ENCODE measurements around the gene FBXO46.

FBXO46 gene, protein sequence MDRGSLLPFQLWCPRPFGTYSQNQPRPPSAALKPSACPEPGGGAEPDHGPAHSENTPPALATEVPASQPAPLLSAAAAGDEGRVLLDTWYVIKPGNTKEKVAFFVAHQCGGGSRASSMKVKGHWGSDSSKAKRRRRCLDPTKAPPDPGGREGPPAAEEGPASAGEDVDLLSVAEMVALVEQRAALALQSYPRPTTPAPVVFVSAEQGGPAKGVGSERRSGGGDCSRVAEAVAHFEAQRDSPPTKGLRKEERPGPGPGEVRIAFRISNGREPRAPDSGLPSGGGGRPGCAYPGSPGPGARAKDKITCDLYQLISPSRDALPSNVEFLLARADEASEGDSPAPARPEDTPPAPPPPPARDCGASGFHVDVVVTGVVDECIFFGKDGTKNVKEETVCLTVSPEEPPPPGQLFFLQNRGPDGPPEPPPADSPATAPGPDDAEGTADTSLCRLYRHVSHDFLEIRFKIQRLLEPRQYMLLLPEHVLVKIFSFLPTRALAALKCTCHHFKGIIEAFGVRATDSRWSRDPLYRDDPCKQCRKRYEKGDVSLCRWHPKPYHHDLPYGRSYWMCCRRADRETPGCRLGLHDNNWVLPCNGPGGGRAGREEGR

DNA sequence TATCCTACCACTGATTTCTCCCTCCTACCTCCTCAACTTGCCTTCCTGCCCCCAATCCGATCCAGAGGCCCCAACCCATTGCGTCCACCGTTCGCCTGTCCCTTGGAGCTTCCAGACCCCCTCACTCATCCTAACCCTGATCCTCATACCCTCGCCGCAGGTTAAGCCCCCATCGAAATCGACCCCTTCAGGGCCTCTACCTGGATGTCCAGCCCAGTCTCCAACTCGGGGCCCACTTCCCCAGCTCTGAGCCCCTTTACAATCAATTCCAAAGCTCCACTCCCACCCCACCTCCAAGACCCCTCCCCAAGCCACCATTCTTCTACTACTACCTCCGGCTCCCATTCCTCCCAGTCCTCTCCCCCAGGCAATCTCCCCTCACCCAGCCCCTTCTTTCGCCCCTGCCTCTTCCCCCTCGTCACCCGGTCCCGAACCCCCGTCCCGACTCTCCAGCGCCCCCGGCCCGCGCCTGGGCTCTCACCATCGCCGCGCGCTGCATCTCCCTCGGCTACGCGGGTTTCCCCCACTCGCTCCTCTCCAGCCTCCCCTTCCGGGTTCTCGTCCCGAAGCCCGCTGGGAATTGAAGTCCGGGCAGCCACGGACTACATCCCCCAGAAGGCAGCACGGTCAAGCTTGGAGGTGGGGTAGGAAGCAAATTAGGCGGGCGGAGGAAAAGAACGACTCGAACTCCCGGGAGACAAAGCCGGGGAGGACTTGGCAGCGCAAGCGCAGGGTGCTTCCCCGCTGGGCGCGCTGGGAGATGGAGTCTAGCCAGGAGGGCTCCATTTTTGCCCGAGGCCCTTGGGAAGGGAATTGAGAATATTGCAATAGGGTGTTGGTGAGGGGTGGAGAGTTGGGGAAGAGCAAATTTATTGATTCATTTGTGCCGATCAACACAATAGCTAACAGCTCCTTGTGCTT is at the start of gene FBXO46:
TSS of gene FBXO46 (minus strand) at position 529 of the 921 bp plus-strand sequence. CDS start 17,401 bp downstream, outside the sequence.
- no peaks in the 10 kb centered on the region; the same call in 1 of the 2 replicates for H3K4me1 ChIP-seq (ENCODE audit: control insufficient read depth, insufficient read depth, low read length)
- no peaks in the 10 kb centered on the region for H3K36me3 ChIP-seq (ENCODE audit: control insufficient read depth, insufficient read depth, low read length)
- no peaks in the 10 kb centered on the region for H3K27me3 ChIP-seq (ENCODE audit: control insufficient read depth, insufficient read depth, low read length)
- peak within 1 kb of the TSS; percentile 68; the same call in 1 of the 2 replicates for H3K4me3 ChIP-seq (ENCODE audit: low read length)
- no peaks in the 10 kb centered on the region for H3K9me3 ChIP-seq (ENCODE audit: control insufficient read depth, insufficient read depth, low read length)
- peak; percentile 98 for DNase-seq (ENCODE audit: low read depth, low spot score)
- no CpG with 5 or more reads among the region's 48 CpGs for WGBS (ENCODE audit: insufficient coverage, insufficient read length)
- H3K27ac ChIP-seq (ENCODE audit: low read length), result no peak within 1 kb of the TSS

DNA sequence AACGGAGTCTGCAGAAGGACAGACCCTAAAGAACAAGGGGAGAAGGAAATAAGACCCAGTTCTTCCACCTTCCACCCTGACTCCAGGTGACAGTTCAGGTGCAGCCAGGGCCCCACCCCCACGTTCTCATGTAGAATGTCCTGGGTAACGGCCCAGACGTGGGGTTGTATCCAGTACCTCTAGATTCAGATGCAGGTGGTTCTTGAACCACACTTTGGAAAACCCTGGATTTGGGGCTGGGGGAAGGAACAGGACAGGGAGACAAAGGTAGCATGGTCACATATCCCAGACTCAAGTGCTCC is 49.4 kb upstream of the FBXO46 start:
- Histone ChIP-seq H3K27me3 (ENCODE audit: control insufficient read depth, insufficient read depth, low read length) (no peaks in the 10 kb centered on the region), H3K36me3 (ENCODE audit: control insufficient read depth, insufficient read depth, low read length) (peaks cover 5% of the 10 kb centered on the region; the same call in 1 of the 2 replicates), H3K9me3 (ENCODE audit: control insufficient read depth, insufficient read depth, low read length) (no peaks in the 10 kb centered on the region), H3K4me1 (ENCODE audit: control insufficient read depth, insufficient read depth, low read length) (peaks cover 8% of the 10 kb centered on the region; the same call in 1 of the 2 replicates), H3K4me3 (ENCODE audit: low read length) (no peak overlapping the region), H3K27ac (ENCODE audit: low read length) (no peak overlapping the region)
- no CpG with 5 or more reads among the region's 4 CpGs for WGBS (ENCODE audit: insufficient coverage, insufficient read length)
- no peak for DNase-seq (ENCODE audit: low read depth, low spot score)

DNA sequence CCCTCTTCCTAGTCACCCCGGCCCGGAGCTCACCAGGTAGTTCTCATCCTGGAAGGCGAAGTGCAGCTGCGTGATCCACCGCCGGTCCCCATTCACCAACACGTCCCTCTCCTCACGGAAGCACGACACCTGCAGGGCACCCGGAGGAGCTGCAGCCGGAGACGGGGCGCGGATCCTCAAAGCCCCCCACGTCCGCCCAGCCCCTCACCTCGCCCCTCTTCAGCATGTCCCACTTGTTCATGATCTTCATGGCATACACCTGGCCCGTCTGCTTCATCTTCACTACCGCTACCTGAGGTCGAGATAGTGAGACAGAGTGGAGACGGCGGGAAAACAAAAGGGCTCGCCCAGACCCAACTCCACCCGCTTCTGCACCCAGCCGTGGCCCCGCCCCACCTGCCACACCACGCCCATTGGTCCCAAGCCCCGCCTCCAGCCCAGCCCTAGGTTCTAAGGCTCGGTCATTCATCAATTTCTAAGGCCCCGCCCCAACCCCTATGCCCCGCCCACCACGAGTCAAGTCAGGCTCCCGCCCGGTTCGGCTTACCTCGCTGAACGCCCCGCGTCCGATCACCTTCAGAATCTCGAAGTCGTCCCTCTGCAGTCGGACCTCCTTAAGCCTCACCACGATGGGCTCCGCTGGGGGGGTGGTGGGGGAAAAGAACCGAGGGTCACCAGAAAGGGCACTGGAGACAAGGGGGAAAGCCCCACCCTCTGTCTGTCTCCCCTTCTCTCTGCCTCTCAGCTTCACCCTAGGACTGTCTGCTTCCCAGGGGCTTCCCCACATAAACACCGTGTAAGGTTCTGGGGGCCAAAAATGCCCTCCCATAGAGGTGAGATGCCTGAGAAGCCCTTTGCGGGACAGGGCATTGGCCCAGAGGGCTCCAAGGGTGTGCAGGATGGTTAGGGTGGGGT is 48.8 kb upstream of the FBXO46 start:
- Histone ChIP-seq H3K4me3 (ENCODE audit: low read length) (peak overlapping the region; percentile 41; the same call in 1 of the 2 replicates), H3K36me3 (ENCODE audit: control insufficient read depth, insufficient read depth, low read length) (peaks cover 5% of the 10 kb centered on the region; the same call in 1 of the 2 replicates), H3K9me3 (ENCODE audit: control insufficient read depth, insufficient read depth, low read length) (no peaks in the 10 kb centered on the region), H3K27me3 (ENCODE audit: control insufficient read depth, insufficient read depth, low read length) (no peaks in the 10 kb centered on the region), H3K4me1 (ENCODE audit: control insufficient read depth, insufficient read depth, low read length) (peaks cover 8% of the 10 kb centered on the region; the same call in 1 of the 2 replicates), H3K27ac (ENCODE audit: low read length) (no peak overlapping the region)
- DNase-seq (ENCODE audit: low read depth, low spot score), result no peak
- WGBS (ENCODE audit: insufficient coverage, insufficient read length), result no CpG with 5 or more reads among the region's 48 CpGs

DNA sequence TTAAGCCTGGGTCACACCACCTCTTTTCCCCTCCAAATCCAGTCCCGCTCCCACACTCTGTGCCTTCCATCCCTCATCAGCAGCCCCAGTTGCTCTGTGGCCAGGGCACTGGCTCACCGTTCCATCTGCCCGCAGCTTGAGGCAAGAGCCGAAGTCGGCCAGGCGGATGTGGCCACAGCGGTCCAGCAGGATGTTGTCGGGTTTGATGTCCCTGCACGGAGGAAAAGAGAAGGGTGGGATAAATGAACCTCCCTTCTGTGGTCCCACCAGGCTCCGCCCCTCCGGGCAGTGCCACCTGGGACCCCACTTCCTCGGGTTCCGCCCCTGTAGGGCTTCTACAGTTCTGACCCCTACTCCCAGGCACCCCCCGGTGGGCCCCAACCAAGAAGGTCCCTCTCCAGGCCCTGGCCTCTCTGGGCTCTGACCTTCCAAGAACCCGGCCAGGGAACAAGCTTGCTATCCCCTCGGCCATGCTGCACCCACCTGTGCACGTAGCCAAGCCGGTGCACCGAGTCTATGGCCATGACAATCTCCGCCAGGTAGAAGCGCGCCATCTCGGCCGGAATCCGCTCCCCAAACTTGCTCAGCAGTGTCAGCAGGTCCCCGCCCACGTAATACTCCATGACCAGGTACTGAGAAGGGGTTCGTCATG is 47.4 kb upstream of the FBXO46 start:
- no peak for DNase-seq (ENCODE audit: low read depth, low spot score)
- WGBS (ENCODE audit: insufficient coverage, insufficient read length), result no CpG with 5 or more reads among the region's 28 CpGs
- Histone ChIP-seq H3K27me3 (ENCODE audit: control insufficient read depth, insufficient read depth, low read length) (no peaks in the 10 kb centered on the region), H3K4me3 (ENCODE audit: low read length) (no peak overlapping the region), H3K36me3 (ENCODE audit: control insufficient read depth, insufficient read depth, low read length) (peaks cover 5% of the 10 kb centered on the region; the same call in 1 of the 2 replicates), H3K9me3 (ENCODE audit: control insufficient read depth, insufficient read depth, low read length) (no peaks in the 10 kb centered on the region), H3K4me1 (ENCODE audit: control insufficient read depth, insufficient read depth, low read length) (peaks cover 6% of the 10 kb centered on the region; the same call in 1 of the 2 replicates), H3K27ac (ENCODE audit: low read length) (no peak overlapping the region)

DNA sequence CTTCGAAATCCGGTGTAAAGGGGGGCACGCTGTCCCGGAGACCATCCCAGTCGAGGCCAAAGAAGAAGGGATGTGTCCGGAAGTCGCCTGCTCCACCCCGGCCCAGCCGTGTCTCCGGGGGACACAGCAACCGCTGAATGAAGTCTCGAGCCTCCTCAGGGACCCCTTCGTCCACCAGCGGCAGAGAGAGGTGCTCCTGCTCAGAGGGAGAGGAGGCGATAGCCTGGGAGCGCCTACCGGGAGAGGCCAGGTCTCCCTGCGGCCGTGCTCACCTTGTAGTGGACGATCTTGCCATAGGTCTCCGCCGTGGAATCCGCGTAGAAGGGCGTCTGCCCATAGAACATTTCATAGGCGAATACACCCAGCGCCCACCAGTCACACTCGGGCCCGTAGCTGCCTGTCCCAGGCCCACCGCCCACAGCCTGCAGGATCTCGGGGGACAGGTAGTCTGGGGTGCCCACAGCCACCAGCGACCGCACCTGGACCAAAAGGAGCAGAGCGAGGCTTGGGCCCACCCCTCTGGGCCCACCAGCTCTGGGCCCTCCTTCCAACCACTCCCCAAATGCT is 46.8 kb upstream of the FBXO46 start:
- no peak overlapping the region for H3K27ac ChIP-seq (ENCODE audit: low read length)
- no CpG with 5 or more reads among the region's 34 CpGs for WGBS (ENCODE audit: insufficient coverage, insufficient read length)
- H3K4me1 ChIP-seq (ENCODE audit: control insufficient read depth, insufficient read depth, low read length), result peaks cover 4% of the 10 kb centered on the region; the same call in 1 of the 2 replicates
- H3K27me3 ChIP-seq (ENCODE audit: control insufficient read depth, insufficient read depth, low read length), result no peaks in the 10 kb centered on the region
- DNase-seq (ENCODE audit: low read depth, low spot score), result no peak
- H3K9me3 ChIP-seq (ENCODE audit: control insufficient read depth, insufficient read depth, low read length), result no peaks in the 10 kb centered on the region
- peaks cover 5% of the 10 kb centered on the region; the same call in 1 of the 2 replicates for H3K36me3 ChIP-seq (ENCODE audit: control insufficient read depth, insufficient read depth, low read length)
- H3K4me3 ChIP-seq (ENCODE audit: low read length), result no peak overlapping the region

DNA sequence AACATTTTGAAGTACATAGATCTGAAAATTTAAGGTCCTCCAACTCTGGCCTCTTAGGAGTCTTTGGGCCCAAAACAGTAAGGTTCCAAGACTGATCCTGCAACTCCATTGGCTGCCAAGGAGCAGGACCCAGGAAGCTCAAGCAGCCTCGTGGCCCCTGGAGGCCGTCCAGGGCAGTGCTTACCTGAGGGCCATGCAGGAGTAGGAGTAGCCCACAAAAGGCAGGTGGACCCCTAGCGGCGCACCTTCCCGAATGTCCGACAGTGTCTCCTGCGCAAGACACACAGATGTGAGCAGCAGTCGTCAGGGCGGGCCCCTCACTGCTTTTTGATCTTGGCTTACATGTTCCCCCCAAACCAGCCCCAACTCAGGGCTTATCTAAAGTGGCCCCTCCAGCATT is 44.1 kb upstream of the FBXO46 start:
- Histone ChIP-seq H3K36me3 (ENCODE audit: control insufficient read depth, insufficient read depth, low read length) (peaks cover 5% of the 10 kb centered on the region; the same call in 1 of the 2 replicates), H3K9me3 (ENCODE audit: control insufficient read depth, insufficient read depth, low read length) (no peaks in the 10 kb centered on the region), H3K27ac (ENCODE audit: low read length) (no peak overlapping the region), H3K27me3 (ENCODE audit: control insufficient read depth, insufficient read depth, low read length) (no peaks in the 10 kb centered on the region), H3K4me1 (ENCODE audit: control insufficient read depth, insufficient read depth, low read length) (peaks cover 5% of the 10 kb centered on the region; the same call in 1 of the 2 replicates), H3K4me3 (ENCODE audit: low read length) (no peak overlapping the region)
- WGBS (ENCODE audit: insufficient coverage, insufficient read length), result no CpG with 5 or more reads among the region's 9 CpGs
- DNase-seq (ENCODE audit: low read depth, low spot score), result no peak

DNA sequence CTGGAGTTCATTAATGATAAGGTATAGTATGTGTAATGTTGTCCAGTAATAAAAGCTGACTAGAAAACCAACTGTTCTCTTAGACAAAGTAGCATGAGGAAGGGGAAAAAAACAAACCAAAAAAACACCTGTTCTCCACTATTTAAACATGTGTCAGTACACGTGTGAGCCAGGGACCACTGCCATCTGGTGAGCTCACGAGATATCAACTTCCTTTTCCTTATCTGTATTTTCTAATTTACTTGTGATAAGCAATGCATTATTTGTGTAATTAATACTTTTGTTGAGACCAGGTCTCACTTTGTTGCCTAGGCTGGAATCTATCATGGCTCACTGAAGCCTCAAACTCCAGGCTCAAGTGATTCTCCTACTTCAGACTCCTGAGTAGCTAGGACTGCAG is 42.7 kb upstream of the FBXO46 start:
- Histone ChIP-seq H3K27me3 (ENCODE audit: control insufficient read depth, insufficient read depth, low read length) (no peaks in the 10 kb centered on the region), H3K4me3 (ENCODE audit: low read length) (no peak overlapping the region), H3K27ac (ENCODE audit: low read length) (no peak overlapping the region), H3K9me3 (ENCODE audit: control insufficient read depth, insufficient read depth, low read length) (no peaks in the 10 kb centered on the region), H3K36me3 (ENCODE audit: control insufficient read depth, insufficient read depth, low read length) (peaks cover 5% of the 10 kb centered on the region; the same call in 1 of the 2 replicates), H3K4me1 (ENCODE audit: control insufficient read depth, insufficient read depth, low read length) (peaks cover 3% of the 10 kb centered on the region; the same call in 1 of the 2 replicates)
- no peak for DNase-seq (ENCODE audit: low read depth, low spot score)
- WGBS (ENCODE audit: insufficient coverage, insufficient read length), result no CpG with 5 or more reads among the region's 2 CpGs

DNA sequence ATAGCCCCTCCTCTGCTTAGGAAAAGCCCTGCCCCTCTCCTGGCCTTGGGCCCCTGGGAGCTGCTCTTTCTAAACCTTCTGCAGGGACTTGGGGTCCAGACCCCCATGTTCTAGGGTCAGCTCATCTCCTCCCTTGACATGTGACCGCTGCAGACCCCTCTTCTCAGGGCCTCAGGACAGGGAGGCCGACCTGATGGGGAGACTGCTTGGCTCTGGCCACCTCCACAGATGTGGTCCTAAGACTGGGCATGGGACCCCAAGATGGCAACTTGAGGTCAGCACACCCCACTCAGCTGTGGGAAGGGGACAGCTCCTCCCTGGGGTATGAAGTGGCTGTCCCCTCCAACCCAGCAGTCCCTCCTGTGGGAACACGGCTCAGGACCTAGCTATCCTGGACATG is 42.2 kb upstream of the FBXO46 start:
- DNase-seq (ENCODE audit: low read depth, low spot score), result no peak
- Histone ChIP-seq H3K36me3 (ENCODE audit: control insufficient read depth, insufficient read depth, low read length) (peaks cover 3% of the 10 kb centered on the region; the same call in 1 of the 2 replicates), H3K4me1 (ENCODE audit: control insufficient read depth, insufficient read depth, low read length) (peaks cover 3% of the 10 kb centered on the region; the same call in 1 of the 2 replicates), H3K27ac (ENCODE audit: low read length) (no peak overlapping the region), H3K9me3 (ENCODE audit: control insufficient read depth, insufficient read depth, low read length) (no peaks in the 10 kb centered on the region), H3K27me3 (ENCODE audit: control insufficient read depth, insufficient read depth, low read length) (no peaks in the 10 kb centered on the region), H3K4me3 (ENCODE audit: low read length) (no peak overlapping the region)
- no CpG with 5 or more reads among the region's 3 CpGs for WGBS (ENCODE audit: insufficient coverage, insufficient read length)
